Measurements from ENCODE around the gene TDRD3.
A peak's percentile ranks its signal among the peaks of the same experiment; 100 is the strongest.

The TDRD3 gene

DNA sequence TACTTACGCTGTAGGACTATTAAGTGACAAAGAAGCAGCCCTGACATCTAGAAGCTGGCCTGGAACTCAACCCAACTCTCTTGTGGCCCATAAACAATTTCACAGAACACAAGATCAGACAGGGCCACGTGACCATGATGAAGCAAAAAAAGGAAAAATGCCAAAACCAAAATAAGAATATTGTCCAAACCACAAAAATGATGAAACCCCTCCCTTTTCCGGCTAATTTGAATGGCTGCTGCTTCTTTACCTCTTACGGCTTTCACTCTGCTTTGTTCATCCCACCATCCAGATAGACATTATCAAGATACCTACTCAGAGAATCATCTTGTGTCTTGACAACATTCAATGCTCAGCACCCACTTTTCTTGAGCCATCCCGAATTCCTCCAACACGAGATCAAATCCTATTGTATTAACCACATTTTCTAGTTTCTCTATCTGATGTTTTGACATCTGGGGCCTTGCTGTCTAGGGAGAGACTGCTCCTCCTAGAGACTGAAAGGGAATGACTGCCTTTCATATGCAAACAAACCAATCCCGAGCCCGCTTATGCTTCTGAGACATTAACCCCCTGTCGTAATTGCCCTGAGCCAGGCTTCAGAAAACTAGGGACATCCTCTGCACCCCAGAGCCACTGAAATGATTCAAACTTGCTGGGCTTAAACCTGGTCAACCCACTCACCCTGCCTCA is 186.3 kb downstream of the TDRD3 start:
- no peak for DNase-seq

DNA sequence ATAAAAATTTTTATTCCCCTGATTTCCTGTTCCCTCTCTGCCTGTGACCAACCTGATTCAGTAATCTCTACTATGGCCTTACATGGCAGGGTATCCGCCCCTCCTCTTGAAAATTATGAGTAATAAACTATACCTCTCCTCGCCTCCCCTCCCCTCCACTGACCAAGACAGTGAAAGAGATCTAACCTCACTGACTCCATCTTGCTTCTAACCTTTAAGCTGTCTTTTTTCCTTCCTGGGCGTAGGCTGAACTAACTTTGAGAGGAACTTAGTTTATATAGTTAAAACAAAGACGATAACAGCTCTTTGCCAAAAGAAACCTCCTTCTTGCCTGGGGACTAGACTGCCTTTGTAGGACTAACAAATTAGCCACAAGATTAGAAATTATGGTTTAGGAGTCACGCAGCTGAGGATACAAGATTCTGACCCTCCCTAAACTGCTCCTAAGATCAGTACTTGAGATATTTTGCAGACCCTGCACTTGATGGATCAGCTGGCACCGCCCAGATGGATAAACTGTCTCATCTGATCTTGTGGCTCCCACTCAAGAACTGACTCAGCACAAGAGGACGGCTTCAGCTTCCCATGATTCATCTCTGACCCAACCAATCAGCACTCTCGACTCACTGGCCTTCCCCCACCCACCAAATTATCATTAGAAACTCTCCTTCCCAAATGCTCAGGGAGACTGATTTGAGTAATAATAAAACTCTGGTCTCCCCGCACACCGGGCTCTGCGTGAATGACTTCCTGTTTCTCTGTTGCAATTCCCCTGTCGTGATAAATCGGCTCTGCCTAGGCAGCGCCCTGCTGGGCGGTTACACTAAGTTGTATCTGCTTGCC is 187.1 kb downstream of the TDRD3 start:
- peak; percentile 17 for DNase-seq

DNA sequence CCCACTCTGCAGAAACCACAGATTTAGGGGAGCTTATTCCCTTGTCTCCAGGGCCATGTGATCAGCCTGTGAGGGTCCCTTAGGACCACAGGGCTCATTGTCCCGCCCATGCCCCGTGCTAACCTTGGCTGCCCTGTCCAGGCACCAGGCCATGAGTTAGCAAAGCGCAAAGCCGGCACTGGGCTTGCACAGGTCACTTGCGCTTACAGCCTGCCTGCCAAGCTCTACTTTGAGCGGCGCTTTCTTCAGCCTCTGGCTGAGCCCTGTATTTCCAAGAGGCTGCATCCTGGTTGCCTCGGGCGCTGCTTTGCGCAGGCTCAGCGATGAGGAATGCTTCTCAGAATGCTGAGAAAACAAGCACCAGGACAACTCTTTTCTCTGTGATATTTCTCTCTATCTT is 188.0 kb downstream of the TDRD3 start:
- DNase-seq: no peak

DNA sequence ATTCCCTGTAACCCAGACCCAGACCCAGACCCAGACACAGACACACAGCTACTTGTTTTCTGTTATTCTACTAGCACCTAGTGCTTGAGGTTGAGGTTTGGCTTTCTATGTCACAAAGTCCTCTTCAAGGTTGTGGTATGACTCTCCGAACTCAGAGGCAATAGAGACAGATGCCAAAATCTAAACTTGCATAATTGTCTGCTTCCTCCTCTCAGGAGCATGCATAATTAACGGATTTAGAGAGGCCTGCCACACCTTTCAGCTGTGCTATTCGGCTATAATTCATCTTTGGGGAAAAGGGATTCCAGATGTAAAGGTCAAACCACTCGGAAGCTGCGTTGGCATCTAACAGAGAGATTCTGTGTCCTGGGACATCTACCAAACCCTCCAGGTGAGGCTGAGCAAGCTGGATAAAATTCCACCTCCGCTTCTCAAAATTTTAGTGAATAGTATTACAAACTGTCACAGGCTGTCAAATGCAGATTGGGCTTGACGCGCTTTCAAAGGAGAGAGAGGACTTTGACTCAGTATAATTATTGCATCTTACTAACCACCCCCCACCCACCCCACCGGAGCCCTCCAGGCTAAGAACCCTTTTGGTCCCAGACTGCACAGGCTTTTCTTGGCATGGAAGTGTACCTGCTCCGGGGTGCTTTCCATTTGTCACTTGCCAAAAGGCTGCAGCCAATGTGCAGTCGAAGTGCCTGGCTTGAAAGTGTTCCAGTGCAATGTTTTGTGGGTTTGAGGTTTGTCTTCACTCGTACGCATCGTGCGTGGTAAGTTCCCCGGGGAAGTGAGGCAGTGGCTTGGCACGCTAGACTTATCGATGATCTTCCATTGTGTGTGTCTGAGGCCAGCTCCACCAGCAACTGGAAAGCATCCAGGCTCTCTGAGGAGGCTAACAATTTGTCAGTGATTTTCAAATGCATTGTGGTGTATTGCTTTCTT is 194.1 kb downstream of the TDRD3 start:
- peak; percentile 24 for DNase-seq

DNA sequence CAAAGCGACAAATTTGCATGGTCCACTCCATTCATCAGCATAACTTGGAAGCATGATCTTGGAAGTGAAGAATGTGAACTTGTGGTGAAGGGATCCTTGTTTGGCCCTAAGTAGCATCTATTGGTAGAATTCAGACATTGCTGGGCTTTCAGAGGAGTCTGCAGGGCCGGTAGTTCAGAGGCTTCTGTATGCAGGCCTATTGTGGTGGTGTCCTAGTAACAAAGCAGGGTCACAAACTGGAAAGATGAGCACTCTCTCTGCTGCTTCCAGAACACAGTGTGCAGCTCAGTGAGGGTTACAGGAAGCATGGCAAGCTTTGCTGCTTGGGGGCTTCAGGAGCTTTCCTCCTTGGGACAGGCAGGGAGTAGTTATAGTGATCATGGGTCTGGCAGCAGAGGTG is 206.0 kb downstream of the TDRD3 start:
- no peak for DNase-seq

DNA sequence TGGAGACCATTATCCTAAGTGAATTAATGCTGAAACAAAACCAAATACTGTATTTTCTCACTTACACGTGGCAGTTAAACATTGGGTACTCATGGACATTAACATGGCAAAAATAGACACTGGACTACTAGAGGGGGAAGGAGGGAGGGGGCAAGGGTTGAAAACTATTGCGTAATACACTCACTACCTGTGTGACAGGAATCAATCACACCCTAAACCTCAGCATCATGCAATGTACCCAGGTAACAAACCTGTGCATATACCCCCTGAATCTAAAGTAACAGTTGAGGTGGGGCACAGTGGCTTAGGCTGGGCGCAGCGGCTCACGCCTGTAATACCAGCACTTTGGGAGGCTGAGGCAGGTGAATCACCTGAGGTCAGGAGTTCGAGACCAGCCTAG is 207.0 kb downstream of the TDRD3 start:
- no peak for DNase-seq

DNA sequence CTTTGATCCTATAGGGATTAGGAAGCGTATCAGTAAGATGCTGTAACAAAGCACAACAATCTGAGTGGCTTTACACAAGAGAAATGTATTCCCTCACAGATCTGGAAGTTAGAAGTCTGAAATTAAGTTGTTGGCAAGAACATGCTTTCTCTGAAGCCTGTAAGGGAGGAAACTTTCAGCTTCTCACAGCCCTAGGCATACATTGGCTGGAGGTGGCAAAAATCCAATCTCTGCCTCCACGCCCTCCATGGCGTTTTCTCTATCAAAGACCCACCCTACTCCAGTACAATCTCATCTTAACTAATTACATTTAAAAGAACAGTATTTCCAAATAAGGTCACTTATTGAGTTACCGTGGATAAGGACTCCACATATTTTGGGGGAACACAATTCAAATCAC is 211.9 kb downstream of the TDRD3 start:
- no peak for DNase-seq

DNA sequence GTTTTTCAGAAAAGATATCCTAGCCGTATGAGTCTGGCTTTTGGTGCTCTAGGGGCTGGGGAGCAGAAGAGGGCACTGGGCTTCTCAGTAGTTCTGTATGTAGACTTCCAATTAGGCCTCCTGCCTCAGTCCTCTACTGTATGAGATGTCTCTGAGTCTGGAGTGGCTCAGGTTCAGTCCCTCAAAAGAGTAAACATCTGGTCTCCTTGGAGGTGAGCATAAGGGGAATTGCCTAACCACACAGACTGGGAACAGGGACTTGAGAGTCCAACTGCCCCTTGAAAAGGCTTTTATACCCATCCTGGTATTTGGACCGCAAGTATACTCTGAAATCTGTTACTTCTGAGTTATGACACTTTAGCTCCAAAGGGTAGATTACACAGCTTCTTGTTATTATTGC is 214.5 kb downstream of the TDRD3 start:
- DNase-seq: no peak

DNA sequence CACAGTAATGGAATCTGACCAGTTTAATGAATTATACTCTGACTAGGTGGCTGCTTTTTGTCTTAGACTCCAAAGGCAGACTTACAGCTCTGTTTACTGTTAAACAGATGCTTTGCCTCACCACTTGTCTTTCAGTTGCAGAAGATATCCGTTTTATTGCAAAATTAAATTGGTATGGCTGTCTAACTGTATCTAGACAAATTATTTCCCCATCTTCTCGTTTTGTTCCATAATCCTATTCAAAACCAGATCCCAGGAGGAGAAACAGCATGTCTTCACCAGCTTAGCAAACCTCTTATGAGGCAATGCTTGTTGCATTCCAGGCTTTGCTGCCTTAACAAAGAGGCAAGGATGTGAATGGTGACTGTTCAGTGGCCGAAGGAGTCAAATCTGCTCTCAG is 215.6 kb downstream of the TDRD3 start:
- no peak for DNase-seq

DNA sequence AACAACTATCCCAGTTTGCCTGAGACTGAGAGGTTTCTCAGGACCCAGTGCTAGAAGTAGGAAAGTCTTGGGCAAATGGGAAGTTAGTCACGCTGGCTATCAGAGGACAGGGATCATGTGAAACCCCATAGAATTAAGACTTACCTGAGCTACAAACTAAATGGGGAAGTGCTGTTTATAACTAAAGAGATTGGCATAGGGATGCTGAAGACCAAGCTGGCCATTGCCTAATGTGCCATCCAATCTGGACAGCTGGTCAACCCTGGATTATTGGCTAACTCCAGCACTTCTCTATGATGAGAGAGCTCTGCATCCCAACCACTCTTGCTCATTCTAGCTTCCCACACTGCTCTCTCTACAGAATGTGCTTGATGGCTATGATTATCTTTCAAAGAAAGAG is 216.1 kb downstream of the TDRD3 start:
- DNase-seq: no peak

DNA sequence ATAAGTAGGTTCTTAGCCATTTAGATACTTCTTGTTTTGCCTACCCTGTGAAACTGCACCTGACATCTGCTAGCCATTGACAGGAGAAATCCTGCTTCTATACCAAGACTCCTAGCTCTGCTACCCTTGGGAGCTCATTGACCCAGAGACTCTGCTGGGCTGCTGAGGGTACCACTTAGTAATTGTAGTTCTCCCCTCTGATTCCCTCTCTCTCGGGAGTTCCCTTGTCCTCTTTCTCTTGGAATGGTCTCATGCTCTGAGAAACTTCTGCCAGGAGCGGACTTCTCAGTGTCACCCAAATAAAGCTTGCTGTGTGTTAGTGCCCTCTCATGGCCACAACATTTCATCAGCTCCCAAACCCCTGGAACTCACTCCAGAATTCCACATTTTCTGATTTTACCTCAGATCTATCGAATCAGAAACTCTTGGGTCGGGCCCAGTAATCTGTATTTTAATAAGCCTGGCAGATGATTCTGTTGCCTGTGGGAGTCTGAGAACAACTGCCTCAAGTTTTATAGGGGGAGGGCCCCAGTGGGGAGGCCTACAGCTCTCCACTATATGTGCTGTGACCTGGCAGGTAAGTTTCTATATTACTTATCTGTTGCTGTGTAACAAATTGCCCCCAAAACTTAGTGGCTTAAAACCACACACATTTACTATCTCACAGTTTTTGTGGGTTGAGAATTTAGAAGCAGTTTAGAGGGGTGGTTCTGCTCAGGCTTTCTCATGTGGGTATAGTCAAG is 221.1 kb downstream of the TDRD3 start:
- no peak for DNase-seq

DNA sequence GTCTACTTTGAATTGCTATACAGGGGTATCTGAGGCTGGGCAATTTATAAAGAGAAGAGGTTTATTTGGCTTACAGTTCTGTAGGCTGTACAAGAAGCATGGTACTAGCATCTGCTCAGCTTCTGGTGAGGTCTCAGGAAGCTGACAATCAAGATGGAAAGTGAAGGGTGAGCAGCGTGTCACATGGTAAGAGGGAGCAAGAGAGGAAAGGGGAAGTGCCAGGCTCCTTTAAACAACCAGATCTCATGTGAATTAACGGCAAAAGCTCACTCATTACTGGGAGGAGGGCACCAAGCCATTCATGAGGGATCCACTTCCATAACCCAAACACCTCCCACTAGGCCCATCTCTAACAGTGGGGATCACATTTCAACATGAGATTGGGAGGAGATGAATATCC is 222.4 kb downstream of the TDRD3 start:
- DNase-seq: no peak

DNA sequence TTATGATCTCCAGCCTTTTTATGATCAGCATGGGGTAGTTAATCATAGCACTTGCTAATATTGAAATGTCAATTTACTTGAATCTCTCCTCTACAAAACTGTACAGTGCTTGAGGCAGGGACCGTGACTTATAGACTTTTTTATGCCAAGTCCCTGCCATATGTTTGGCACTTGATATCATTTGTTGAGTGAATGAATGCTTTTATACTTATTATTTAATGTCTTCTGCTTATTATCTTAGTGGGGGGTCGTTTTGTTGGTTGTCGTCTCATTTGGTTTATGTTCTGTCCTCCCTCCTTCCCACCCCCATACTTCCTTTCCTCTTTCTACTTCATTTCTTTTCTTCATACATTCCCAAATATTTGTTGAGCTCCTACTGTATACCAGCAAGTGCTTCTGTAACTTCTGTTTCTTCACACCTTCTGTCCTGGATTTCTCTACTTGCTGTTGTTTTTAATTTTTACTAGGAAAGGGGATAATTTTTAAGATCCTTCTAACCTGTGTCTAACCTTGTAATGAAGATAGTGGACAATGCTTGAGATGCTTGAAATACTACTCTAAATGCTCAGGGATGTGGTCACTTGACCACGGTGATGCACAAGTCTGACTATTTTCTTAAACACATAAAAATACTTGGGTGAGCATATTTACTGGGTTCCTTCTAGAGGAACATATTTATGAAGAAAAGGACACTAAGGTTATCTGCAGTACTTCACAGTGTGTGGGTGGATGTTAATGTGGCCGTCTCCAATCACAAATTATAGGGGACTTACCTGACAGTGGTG is 223.8 kb downstream of the TDRD3 start:
- no peak for DNase-seq

DNA sequence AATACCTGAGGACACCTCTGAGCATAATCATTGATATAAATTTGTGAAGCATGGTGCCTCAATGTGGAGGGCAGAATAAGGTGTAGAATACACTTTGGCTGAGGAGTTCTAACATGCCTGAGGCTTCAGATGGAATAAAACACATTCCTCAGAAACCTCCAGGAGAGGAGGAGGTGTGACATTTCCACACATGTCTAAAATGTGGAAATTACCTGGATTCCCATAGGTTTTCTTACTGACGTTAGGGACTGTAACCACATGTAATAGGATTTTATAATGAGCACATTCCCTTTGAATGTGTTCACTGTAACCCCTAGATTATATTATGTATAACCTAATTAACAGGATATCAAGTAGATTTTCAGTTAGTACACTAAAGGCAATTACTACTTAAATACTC is 226.1 kb downstream of the TDRD3 start:
- no peak for DNase-seq
